Activated CD8-positive, alpha-beta T cell treated with anti-CD3 and anti-CD28 coated beads for 36 hours (primary cell): ENCODE results near the gene PLEKHG3. TPM values are rescaled to one million over a fixed set of nuclear protein-coding genes. Genes with fewer than 3 reads are reported as not detected.

Experiments
- ATAC-seq: fragments of 200-7000 bp; cut with Tn5 transposase; one replicate; pipeline ENCODE4 v1.10.0; 2021; ENCODE audit warnings: mild to moderate bottlenecking, moderate library complexity
- CTCF ChIA-PET: fragments of 350-600 bp; sonication (Branson Sonifier 250); formaldehyde crosslinking; loops from one replicate; lab custom pipeline; 2021; ENCODE audit warnings: antibody characterized with exemption; lab: Charles Lee
- POLR2A ChIA-PET: fragments of 350-600 bp; sonication (Branson Sonifier 250); formaldehyde crosslinking; loops from one replicate; lab custom pipeline; 2021; ENCODE audit warnings: antibody characterized with exemption; lab: Charles Lee
- DNase-seq: peaks from one replicate; pipeline ENCODE4 v3.0.0-alpha.2; 2020
- H3K27ac Mint-ChIP-seq: one replicate; pipeline ENCODE4 v1.8.0; 2021; ENCODE audit warnings: mild to moderate bottlenecking, mixed read lengths
- H3K27me3 Mint-ChIP-seq: one replicate; pipeline ENCODE4 v1.8.0; 2021; ENCODE audit warnings: mixed read lengths
- H3K36me3 Mint-ChIP-seq: one replicate; pipeline ENCODE4 v1.8.0; 2021; ENCODE audit warnings: low read depth, mixed read lengths
- H3K4me1 Mint-ChIP-seq: one replicate; pipeline ENCODE4 v1.8.0; 2021; ENCODE audit warnings: low read depth, mixed read lengths
- H3K4me3 Mint-ChIP-seq: one replicate; pipeline ENCODE4 v1.8.0; 2021; ENCODE audit warnings: mild to moderate bottlenecking, moderate library complexity, mixed read lengths
- H3K9me3 Mint-ChIP-seq: one replicate; pipeline ENCODE4 v1.8.0; 2021; ENCODE audit warnings: mixed read lengths
- intact Hi-C: fragments of 100-400 bp; cut with micrococcal nuclease; formaldehyde crosslinking; loops from one replicate; pipeline ENCODE4 v1.10.0; 2022
- total RNA-seq, 2 experiments: library from RNA; stranded (reverse); gene quantifications; one replicate each; pipeline ENCODE4 v1.2.3, GENCODE V29; 2021
- TF ChIP-seq, protein P1 (sequence below): fragments of 200-600 bp; IDR thresholded peaks from one replicate; pipeline ENCODE4 v1.8.0; 2022; ENCODE audit warnings: antibody characterized with exemption, mild to moderate bottlenecking

PLEKHG3 gene
- total RNA-seq, 2 experiments from 2014 or later: 2.7 to 2.8 TPM

DNA sequence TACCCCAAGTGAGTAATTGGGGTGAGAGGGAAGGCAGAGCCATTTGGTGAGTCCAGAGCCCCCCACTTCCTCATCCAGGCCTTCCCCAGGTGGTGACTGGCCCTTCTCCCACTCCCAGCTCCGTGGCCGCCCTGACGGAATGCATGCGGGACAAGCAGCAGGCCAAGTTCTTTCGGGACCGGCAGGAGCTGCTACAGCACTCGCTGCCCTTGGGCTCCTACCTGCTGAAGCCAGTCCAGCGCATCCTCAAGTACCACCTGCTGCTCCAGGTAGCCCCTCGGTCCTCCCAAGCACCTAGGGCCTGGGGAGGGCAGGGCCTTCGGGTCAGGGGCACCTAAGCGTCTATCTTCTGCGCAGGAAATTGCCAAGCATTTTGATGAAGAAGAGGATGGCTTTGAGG lies 26.5 kb downstream of the PLEKHG3 start:
- H3K4me1 Mint-ChIP-seq: peaks cover 4% of the 10 kb centered on the region
- CTCF ChIA-PET: no interaction called here
- intact Hi-C loops: no loop called here

DNA sequence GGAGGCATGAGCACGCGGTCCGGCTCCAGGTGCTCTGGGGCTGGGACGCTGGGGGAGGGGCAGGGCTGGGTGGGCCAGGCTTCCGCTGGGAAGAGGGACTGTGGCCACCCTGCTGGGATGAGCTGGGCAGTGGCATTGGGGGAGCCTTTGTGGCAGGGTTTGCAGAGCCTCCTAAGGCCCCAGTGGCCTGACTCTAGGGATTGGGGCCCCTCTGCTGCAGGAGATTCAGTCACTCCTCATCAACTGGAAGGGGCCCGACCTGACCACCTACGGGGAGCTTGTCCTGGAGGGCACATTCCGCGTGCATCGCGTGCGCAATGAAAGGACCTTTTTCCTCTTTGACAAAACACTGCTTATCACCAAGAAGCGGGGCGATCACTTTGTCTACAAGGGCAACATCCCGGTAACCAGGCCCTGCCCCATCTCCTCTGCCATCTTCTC lies 26.9 kb downstream of the PLEKHG3 start:
- TF ChIP-seq, protein P1, sequence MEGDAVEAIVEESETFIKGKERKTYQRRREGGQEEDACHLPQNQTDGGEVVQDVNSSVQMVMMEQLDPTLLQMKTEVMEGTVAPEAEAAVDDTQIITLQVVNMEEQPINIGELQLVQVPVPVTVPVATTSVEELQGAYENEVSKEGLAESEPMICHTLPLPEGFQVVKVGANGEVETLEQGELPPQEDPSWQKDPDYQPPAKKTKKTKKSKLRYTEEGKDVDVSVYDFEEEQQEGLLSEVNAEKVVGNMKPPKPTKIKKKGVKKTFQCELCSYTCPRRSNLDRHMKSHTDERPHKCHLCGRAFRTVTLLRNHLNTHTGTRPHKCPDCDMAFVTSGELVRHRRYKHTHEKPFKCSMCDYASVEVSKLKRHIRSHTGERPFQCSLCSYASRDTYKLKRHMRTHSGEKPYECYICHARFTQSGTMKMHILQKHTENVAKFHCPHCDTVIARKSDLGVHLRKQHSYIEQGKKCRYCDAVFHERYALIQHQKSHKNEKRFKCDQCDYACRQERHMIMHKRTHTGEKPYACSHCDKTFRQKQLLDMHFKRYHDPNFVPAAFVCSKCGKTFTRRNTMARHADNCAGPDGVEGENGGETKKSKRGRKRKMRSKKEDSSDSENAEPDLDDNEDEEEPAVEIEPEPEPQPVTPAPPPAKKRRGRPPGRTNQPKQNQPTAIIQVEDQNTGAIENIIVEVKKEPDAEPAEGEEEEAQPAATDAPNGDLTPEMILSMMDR: no peak
- H3K27ac Mint-ChIP-seq: no peak overlapping the region
- no peak overlapping the region for H3K4me3 Mint-ChIP-seq
- DNase-seq (no peak), ATAC-seq (no peak)
- H3K4me1 Mint-ChIP-seq: peaks cover 4% of the 10 kb centered on the region
- H3K36me3 Mint-ChIP-seq: no peaks in the 10 kb centered on the region
- POLR2A ChIA-PET: no interaction called here
- intact Hi-C loops: no loop called here
- CTCF ChIA-PET: no interaction called here
- no peaks in the 10 kb centered on the region for H3K9me3 Mint-ChIP-seq
- H3K27me3 Mint-ChIP-seq: no peaks in the 10 kb centered on the region

More for the DNA sequence above, 26.5 kb downstream of the PLEKHG3 start:
- Mint-ChIP-seq H3K9me3 (no peaks in the 10 kb centered on the region), H3K27me3 (no peaks in the 10 kb centered on the region), H3K27ac (no peak overlapping the region), H3K36me3 (no peaks in the 10 kb centered on the region), H3K4me3 (no peak overlapping the region)
- POLR2A ChIA-PET: no interaction called here
- TF ChIP-seq, protein P1: no peak
- DNase-seq (no peak), ATAC-seq (no peak)

DNA sequence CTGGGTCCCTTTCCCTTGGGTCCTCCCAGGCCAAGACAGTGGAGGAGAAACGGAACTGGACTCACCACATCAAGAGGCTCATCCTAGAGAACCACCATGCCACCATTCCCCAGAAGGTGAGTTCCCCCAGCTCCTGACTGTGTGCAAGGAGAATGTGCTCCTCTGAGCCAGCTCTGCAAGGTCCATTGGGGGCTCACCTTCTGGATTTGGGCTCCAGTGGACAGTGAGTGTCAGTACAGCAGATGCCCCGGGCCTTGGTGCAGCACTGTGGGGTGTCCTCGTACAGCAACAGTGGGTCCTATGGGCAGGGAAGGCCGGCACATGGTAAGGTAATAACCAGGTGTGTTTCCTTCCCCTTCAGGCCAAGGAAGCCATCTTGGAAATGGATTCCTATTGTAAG lies 27.8 kb downstream of the PLEKHG3 start:
- H3K27ac Mint-ChIP-seq: no peak overlapping the region
- H3K9me3 Mint-ChIP-seq: no peaks in the 10 kb centered on the region
- no peaks in the 10 kb centered on the region for H3K36me3 Mint-ChIP-seq
- peaks cover 4% of the 10 kb centered on the region for H3K4me1 Mint-ChIP-seq
- H3K27me3 Mint-ChIP-seq: no peaks in the 10 kb centered on the region
- TF ChIP-seq, protein P1: no peak
- no peak overlapping the region for H3K4me3 Mint-ChIP-seq
- ChIA-PET POLR2A (interaction anchor here (0.8 kb wide), 1 partner anchor 15 kb away, joined by 3 read pairs; no protein-coding TSS in a partner anchor), CTCF (no interaction called here)
- ATAC-seq (no peak), DNase-seq (no peak)
- intact Hi-C loops: no loop called here

DNA sequence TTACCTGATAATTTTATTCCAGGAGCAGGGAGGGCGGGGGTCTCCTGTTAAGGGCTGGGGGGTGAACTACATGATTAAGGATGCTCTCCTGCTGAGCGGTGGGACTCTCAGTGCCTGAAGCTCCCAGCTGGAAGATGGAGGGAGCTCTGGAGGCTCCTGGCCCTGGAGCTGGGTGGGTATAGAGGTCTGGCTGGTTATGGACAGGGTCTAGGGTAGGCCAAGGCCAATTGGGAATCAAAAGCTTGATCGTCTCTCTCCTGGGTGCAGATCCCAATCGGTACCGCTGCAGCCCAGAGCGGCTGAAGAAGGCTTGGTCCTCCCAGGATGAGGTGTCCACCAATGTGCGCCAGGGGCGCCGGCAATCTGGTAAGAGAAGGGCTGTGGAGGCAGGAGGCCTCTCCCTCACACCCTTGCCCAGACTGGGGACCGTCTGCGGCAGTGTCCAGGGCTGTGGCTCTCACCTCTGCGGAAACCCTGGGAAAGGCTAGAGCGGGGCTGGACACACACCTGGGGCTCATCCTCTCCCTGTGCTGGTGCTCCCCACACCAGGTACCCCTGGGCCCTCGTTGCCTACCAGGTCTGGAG lies 28.4 kb downstream of the PLEKHG3 start:
- ChIA-PET POLR2A (interaction anchor here (0.8 kb wide), 1 partner anchor 16 kb away, joined by 3 read pairs; no protein-coding TSS in a partner anchor), CTCF (no interaction called here)
- intact Hi-C loops: no loop called here
- TF ChIP-seq, protein P1: no peak
- Mint-ChIP-seq H3K4me3 (no peak overlapping the region), H3K9me3 (no peaks in the 10 kb centered on the region), H3K27ac (no peak overlapping the region), H3K27me3 (no peaks in the 10 kb centered on the region), H3K4me1 (peaks cover 4% of the 10 kb centered on the region), H3K36me3 (no peaks in the 10 kb centered on the region)
- DNase-seq (no peak), ATAC-seq (no peak)

DNA sequence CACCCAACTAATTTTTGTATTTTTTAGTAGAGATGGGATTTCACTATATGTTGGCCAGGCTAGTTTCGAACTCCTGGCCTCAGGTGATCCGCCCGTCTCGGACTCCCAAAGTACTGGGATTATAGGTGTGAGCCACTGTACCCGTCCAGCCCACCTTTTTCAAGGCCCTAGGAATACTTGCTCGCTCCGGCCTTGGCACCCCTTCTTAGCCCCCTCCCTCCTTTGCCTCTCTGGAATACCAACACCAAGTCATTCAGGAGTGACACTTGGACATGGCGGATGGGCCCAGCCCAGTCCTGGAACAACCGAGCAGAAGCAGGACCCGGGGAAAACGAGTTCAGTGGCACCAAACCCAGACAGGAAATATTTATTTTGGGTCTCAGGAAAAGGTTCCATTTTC lies 29.1 kb downstream of the PLEKHG3 start:
- Mint-ChIP-seq H3K27me3 (no peaks in the 10 kb centered on the region), H3K4me1 (peaks cover 4% of the 10 kb centered on the region), H3K27ac (no peak overlapping the region), H3K36me3 (no peaks in the 10 kb centered on the region), H3K4me3 (no peak overlapping the region), H3K9me3 (no peaks in the 10 kb centered on the region)
- no peak for ATAC-seq
- intact Hi-C loops: no loop called here
- DNase-seq: no peak
- TF ChIP-seq, protein P1: no peak
- POLR2A ChIA-PET: no interaction called here
- CTCF ChIA-PET: no interaction called here
